BLaER1 (cell line): ENCODE results near the gene CHI3L1.
A peak's percentile ranks its signal among the peaks of the same experiment; 100 is the strongest.

Experiments used
- H3K27ac ChIP-seq: shearing (Covaris generic); formaldehyde crosslinking; 2 replicates; pipeline ENCODE4 v1.8.1; 2022
- H3K27me3 ChIP-seq: shearing (Covaris generic); formaldehyde crosslinking; 2 replicates; pipeline ENCODE4 v1.8.1; 2022
- H3K36me3 ChIP-seq: shearing (Covaris generic); formaldehyde crosslinking; 2 replicates; pipeline ENCODE4 v1.8.1; 2022
- H3K4me1 ChIP-seq: shearing (Covaris generic); formaldehyde crosslinking; 2 replicates; pipeline ENCODE4 v1.8.1; 2022
- H3K4me2 ChIP-seq: shearing (Covaris generic); formaldehyde crosslinking; 2 replicates; pipeline ENCODE4 v1.8.1; 2022
- H3K4me3 ChIP-seq: shearing (Covaris generic); formaldehyde crosslinking; 2 replicates; pipeline ENCODE4 v1.8.1; 2022
- H3K9ac ChIP-seq: shearing (Covaris generic); formaldehyde crosslinking; 2 replicates; pipeline ENCODE4 v1.8.1; 2022
- H3K9me3 ChIP-seq: shearing (Covaris generic); formaldehyde crosslinking; 2 replicates; pipeline ENCODE4 v1.8.1; 2022
- H4K20me1 ChIP-seq: shearing (Covaris generic); formaldehyde crosslinking; 2 replicates; pipeline ENCODE4 v1.8.1; 2022
- Cebpa-rat ChIP-seq: shearing (Covaris generic); IDR thresholded peaks from 2 replicates; pipeline ENCODE4 v1.8.1; 2022

Gene CHI3L1

GRCh38 chr1:203170625-203171330, 15.7 kb downstream of the CHI3L1 start:
- Histone ChIP-seq H3K9ac (no peak overlapping the region), H3K4me2 (peak overlapping the region; percentile 91; the same call in 1 of the 2 replicates), H3K4me1 (peaks cover 98% of the 10 kb centered on the region), H3K4me3 (no peak overlapping the region), H3K36me3 (peaks cover 42% of the 10 kb centered on the region; the same call in 1 of the 2 replicates), H4K20me1 (peaks cover 32% of the 10 kb centered on the region; the same call in 1 of the 2 replicates), H3K27me3 (no peaks in the 10 kb centered on the region), H3K27ac (peak overlapping the region; percentile 95; the same call in 1 of the 2 replicates), H3K9me3 (no peaks in the 10 kb centered on the region)
- TF ChIP-seq Cebpa-rat: no peak

DNA sequence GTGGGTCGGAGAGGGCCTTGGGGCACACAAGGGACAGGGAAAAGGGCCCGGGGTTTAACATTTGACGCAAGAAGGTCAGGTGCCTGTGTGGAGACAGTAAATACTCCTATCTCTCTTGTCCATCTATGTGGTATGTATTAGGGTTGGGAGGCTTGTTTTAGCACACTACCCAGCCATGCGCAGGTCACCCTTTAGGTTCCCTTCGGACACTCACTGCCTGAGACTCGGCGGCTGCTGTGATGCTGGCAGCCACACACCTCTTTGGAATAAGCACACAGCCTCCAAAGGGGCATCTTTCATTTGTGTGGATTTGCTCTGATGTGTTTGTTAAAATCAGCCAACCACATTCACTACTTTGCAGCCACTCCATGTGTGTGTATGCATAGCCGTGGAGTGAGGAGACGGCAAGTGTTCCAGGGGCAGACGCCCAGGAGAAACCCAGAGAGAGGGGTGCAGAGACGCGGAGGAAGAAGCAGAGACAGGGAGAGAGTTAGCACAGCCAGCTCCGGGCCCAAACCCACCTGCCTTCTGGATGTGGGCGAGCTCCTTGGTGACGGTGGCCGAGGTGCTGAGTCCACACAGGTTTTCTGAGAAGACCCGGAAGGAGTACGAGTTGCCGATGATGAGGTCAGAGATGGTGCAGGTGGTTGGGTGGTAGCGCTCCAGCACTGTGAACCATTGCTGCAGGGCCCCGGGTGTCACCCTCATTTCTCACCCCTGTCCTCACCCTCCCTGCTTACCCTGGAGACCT, 16.6 kb downstream of the CHI3L1 start:
- peak overlapping the region; percentile 95 for H3K27ac ChIP-seq
- no peak overlapping the region for H3K9ac ChIP-seq

DNA sequence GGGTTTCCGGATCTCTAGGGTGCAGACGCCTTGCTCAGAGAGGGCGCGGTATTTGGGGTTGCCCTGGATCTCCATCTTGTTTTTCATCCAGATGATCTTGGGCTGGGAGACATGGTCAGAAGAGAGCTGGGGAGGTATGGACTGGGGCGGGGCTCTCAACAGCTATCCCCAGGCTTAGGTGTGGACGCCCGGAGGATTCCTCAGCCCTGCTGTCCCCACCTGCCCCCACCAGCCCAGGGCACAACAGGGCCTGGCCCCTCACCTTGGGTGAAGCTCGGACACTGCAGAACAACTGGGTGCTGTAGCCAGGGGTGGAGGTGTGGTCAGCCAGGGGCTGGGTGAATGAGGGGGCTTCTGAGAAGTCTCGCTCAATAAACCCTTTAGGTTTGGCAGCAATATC, 17.5 kb downstream of the CHI3L1 start:
- peaks cover 42% of the 10 kb centered on the region; the same call in 1 of the 2 replicates for H3K36me3 ChIP-seq
- TF ChIP-seq Cebpa-rat: no peak
- H3K27me3 ChIP-seq: no peaks in the 10 kb centered on the region
- peaks cover 32% of the 10 kb centered on the region; the same call in 1 of the 2 replicates for H4K20me1 ChIP-seq
- H3K4me1 ChIP-seq: peaks cover 97% of the 10 kb centered on the region
- no peak overlapping the region for H3K9ac ChIP-seq
- H3K4me3 ChIP-seq: no peak overlapping the region
- peak overlapping the region; percentile 20; the same call in 1 of the 2 replicates for H3K4me2 ChIP-seq
- H3K9me3 ChIP-seq: no peaks in the 10 kb centered on the region
- H3K27ac ChIP-seq: 0 out of 2 replicates have a peak overlapping the region, but pooled peaks have one; percentile 40

More for the DNA sequence above, 16.6 kb downstream of the CHI3L1 start:
- H3K27me3 ChIP-seq: no peaks in the 10 kb centered on the region
- peaks cover 97% of the 10 kb centered on the region for H3K4me1 ChIP-seq
- H3K4me2 ChIP-seq: peak overlapping the region; percentile 20; the same call in 1 of the 2 replicates
- no peaks in the 10 kb centered on the region for H3K9me3 ChIP-seq
- TF ChIP-seq Cebpa-rat: no peak
- no peak overlapping the region for H3K4me3 ChIP-seq
- peaks cover 32% of the 10 kb centered on the region; the same call in 1 of the 2 replicates for H4K20me1 ChIP-seq
- peaks cover 42% of the 10 kb centered on the region; the same call in 1 of the 2 replicates for H3K36me3 ChIP-seq

- H3K9ac ChIP-seq: no peak overlapping the region
- H3K4me2 ChIP-seq: peak overlapping the region; percentile 59; the same call in 1 of the 2 replicates
- peaks cover 42% of the 10 kb centered on the region; the same call in 1 of the 2 replicates for H3K36me3 ChIP-seq
- H3K27me3 ChIP-seq: no peaks in the 10 kb centered on the region
- no peak for TF ChIP-seq Cebpa-rat
- H3K4me3 ChIP-seq: no peak overlapping the region
- H3K27ac ChIP-seq: no peak overlapping the region
- H3K9me3 ChIP-seq: no peaks in the 10 kb centered on the region
- H3K4me1 ChIP-seq: peaks cover 97% of the 10 kb centered on the region
- peaks cover 32% of the 10 kb centered on the region; the same call in 1 of the 2 replicates for H4K20me1 ChIP-seq
These were observed 18.2 kb downstream of the CHI3L1 start for GRCh38 chr1:203168256-203168786.

DNA sequence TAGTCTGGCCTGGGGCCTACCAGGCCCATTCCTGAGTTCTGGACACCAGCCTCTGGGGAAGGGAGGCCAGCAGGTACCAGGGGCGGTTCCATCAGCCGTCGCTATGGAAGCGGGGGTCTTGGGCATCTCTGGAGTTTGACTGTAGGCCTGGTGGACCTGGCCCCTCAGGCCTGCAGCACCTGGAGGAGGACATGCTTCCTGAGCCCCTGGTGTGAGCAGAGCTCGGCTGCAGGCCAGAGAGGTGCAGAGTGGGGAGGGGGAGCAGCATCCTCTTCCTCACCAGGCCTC, 18.6 kb downstream of the CHI3L1 start:
- no peak overlapping the region for H3K4me3 ChIP-seq
- peaks cover 42% of the 10 kb centered on the region; the same call in 1 of the 2 replicates for H3K36me3 ChIP-seq
- H3K27me3 ChIP-seq: no peaks in the 10 kb centered on the region
- H4K20me1 ChIP-seq: peaks cover 32% of the 10 kb centered on the region; the same call in 1 of the 2 replicates
- TF ChIP-seq Cebpa-rat: no peak
- no peak overlapping the region for H3K9ac ChIP-seq
- peak overlapping the region; percentile 59 for H3K4me2 ChIP-seq
- no peaks in the 10 kb centered on the region for H3K9me3 ChIP-seq
- no peak overlapping the region for H3K27ac ChIP-seq
- peaks cover 95% of the 10 kb centered on the region for H3K4me1 ChIP-seq

- Histone ChIP-seq H3K36me3 (peaks cover 42% of the 10 kb centered on the region; the same call in 1 of the 2 replicates), H3K27me3 (no peaks in the 10 kb centered on the region), H3K4me2 (peak overlapping the region; percentile 59), H3K9me3 (no peaks in the 10 kb centered on the region), H3K27ac (peak overlapping the region; percentile 64), H3K9ac (no peak overlapping the region), H4K20me1 (peaks cover 32% of the 10 kb centered on the region; the same call in 1 of the 2 replicates), H3K4me1 (peaks cover 95% of the 10 kb centered on the region), H3K4me3 (no peak overlapping the region)
- TF ChIP-seq Cebpa-rat: no peak
These were observed 19.2 kb downstream of the CHI3L1 start for GRCh38 chr1:203167026-203167912.

- Histone ChIP-seq H3K36me3 (peaks cover 36% of the 10 kb centered on the region; the same call in 1 of the 2 replicates), H3K4me3 (no peak overlapping the region), H3K9me3 (no peaks in the 10 kb centered on the region), H3K27me3 (no peaks in the 10 kb centered on the region), H3K27ac (peak overlapping the region; percentile 64), H3K4me1 (peaks cover 92% of the 10 kb centered on the region), H3K4me2 (peak overlapping the region; percentile 59), H4K20me1 (peaks cover 25% of the 10 kb centered on the region; the same call in 1 of the 2 replicates), H3K9ac (no peak overlapping the region)
- TF ChIP-seq Cebpa-rat: no peak
These were observed 20.1 kb downstream of the CHI3L1 start for GRCh38 chr1:203166192-203166940.

DNA sequence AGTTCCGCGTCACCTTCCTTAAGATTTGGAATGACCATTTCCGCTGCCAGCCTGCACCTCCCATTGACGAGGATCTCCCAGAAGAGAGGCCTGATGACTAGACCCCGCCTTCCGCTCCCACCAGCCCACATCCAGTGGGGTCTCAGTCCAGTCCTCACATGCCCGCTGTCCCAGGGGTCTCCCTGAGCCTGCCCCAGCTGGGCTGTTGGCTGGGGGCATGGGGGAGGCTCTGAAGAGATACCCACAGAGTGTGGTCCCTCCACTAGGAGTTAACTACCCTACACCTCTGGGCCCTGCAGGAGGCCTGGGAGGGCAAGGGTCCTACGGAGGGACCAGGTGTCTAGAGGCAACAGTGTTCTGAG, 20.7 kb downstream of the CHI3L1 start:
- peaks cover 20% of the 10 kb centered on the region; the same call in 1 of the 2 replicates for H4K20me1 ChIP-seq

More for the DNA sequence above, 20.7 kb downstream of the CHI3L1 start:
- no peaks in the 10 kb centered on the region for H3K9me3 ChIP-seq
- H3K4me2 ChIP-seq: no peak overlapping the region
- no peak overlapping the region for H3K27ac ChIP-seq
- peaks cover 30% of the 10 kb centered on the region; the same call in 1 of the 2 replicates for H3K36me3 ChIP-seq
- no peaks in the 10 kb centered on the region for H3K27me3 ChIP-seq
- no peak overlapping the region for H3K9ac ChIP-seq
- H3K4me1 ChIP-seq: peaks cover 86% of the 10 kb centered on the region
- H3K4me3 ChIP-seq: no peak overlapping the region
- TF ChIP-seq Cebpa-rat: no peak
